Activated CD4-positive, alpha-beta T cell treated with anti-CD3 and anti-CD28 coated beads for 48 hours (primary cell): Measurements from ENCODE around the gene LHX5.
A peak's percentile ranks its signal among the peaks of the same experiment; 100 is the strongest.
"Not testable (repeated sequence)": the region's sequence is repeated elsewhere in the genome, so short reads cannot be mapped to it uniquely, and the experiment has no call there.

Experiments
- DNase-seq: peaks from one replicate; pipeline ENCODE4 v3.0.0-alpha.2; 2020

LHX5 gene

DNA sequence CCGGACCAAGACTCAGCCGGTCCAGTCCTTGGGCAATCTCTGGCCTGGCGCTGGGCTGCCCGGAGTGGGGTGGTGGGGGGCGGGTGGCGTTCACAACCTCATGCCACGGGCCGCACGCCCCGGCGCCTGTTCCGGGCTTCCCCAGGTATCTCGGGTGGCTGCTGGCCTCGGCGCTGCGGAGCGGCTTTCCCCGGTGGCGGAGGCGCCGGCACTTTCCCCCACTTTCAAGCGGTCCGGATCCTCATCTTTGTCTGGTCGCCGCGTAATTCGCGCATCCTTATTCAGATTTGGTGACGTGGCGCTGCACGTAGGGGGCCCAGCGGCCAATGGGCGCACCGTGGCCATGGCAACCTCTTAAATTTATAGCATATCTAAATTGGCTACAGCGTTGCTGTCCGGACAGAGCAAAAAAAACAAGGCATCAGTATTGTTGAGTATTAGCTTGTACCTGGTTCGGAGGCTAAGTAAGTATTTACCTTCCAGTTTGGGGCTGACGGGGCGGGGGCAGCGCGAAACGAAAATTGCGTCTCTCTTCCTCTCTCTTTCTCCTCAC lies at the start of gene LHX5:
Gene LHX5, minus strand, starts transcription at position 253 of the 553 bp plus-strand sequence. CDS start 373 bp downstream, outside the sequence.
- DNase-seq, result no peak

- DNase-seq, result no peak
Measured at GRCh38 chr12:113519464-113520307, 48.0 kb upstream of the LHX5 start.

- DNase-seq, result no peak
Measured at GRCh38 chr12:113515082-113515856, 43.6 kb upstream of the LHX5 start.

DNA sequence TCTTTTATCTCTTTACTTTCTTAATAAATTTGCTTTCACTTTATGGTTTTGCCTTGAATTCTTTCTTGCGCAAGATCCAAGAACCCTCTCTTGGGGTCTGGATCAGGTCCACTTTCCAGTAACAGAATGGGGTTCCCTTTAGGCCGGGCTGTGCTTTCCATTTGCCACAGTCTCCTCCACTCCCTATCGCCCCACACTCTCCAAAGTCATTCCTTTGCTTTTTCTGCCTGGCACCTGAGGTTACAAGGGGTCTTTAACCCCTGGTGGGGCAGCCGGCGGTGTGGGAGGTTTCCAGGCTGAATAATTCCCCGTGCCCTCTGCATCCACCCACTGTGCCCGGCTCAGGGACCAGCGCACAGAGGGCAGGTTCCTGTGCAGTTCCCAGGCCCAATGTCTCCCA lies 42.9 kb upstream of the LHX5 start:
- no peak for DNase-seq

DNA sequence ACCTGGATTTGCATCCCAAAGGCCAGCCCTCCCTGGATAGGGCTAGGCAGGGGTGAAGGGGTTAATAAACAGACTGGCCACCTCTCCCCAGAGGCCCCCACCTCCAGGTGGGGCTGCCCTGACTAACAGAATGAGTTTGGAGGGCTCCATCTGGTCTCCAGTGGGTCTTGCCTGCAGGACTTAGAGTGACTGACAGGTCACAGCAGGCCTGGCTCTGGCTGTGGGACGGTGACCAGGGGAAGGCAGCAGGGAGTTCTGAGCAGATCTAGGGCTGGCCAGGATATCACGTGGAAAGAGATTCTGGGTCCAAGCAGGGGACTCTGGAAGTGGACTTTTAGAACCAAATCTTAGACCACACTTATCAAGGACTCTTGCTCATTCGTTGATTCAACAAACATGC lies 40.9 kb upstream of the LHX5 start:
- DNase-seq, result no peak

- no peak for DNase-seq
Measured at GRCh38 chr12:113506867-113507266, 35.2 kb upstream of the LHX5 start.

- no peak for DNase-seq
Measured at GRCh38 chr12:113505941-113506340, 34.3 kb upstream of the LHX5 start.

DNA sequence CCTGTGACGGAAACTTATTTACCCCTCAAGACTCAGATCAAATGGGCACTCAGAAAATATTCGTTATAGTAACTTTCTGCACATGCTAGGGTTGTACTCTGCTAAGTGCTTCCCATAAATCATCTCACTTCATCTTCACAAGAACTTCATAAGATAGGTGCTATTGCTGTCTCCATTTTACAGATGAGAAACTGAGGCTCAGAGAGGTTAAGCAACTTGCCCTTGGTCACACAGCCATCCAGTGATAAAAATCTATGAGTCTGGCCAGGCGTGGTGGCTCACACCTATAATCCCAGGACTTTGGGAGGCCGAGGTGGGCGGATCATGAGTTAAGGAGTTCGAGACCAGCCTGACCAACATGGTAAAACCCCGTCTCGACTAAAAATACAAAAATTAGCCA lies 33.2 kb upstream of the LHX5 start:
- DNase-seq, result no peak

DNA sequence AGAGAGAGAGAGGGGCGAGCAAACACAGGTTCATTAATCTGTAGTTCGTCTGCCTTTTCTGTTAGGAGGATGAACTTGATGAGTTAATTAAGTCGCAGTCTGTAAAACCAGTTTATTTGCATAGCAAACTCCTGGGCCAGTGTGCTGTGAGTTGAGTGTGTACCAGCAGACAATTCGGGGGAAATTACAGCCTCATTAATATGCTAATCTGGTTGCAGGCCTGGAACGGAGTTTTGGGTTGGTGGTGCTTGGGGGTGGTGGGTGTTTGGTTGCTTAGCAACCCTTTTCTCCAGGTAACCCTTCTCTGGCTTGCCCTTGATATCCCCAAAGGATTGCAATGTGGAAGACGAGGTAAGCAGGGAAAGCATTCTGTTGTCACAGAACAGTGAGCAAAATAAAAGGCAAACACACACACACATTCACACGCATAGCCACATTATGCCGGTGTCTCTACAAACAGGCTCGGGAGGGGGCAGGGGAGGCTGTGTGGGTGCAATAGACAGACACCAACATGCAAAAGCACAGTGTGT lies 29.2 kb upstream of the LHX5 start:
- no peak for DNase-seq

DNA sequence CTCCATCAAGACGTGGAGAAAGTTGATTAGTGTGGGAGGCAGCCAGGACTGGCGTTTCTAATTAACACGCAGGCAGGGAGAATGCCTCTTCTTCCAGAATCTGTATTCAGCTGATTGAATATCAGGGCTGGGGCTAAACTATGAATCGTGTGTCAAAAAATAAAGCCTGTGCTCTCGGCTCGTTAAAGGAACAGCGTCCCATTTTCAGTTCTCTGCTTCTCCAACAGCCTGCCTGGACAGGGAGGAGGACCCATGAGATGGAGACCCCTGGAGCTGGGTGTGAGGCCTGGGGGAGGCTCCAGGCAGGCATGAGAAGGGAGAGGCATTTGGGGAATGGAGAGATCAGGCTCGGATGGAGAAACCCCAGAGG lies 28.6 kb upstream of the LHX5 start:
- DNase-seq, result no peak

DNA sequence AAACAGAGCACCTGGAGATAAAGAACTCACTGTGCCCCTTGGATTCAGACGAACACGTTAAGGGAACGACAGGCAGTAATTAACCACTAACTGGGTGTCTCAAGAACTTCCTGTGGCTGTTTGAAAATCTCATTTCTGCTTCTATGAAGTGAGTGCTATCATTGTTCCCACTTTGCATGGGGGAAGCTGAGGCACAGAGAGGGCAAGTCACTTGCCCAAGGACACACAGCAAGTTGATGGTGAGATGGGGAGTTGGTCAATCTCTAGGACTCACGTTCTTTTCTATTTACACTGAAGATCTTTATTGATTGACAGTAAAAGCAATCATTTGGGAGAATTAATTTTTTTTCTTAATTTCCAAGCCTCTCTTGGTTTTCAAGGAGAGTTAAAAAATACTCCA lies 26.8 kb upstream of the LHX5 start:
- DNase-seq, result no peak

- no peak for DNase-seq
Measured at GRCh38 chr12:113497693-113498092, 26.0 kb upstream of the LHX5 start.

DNA sequence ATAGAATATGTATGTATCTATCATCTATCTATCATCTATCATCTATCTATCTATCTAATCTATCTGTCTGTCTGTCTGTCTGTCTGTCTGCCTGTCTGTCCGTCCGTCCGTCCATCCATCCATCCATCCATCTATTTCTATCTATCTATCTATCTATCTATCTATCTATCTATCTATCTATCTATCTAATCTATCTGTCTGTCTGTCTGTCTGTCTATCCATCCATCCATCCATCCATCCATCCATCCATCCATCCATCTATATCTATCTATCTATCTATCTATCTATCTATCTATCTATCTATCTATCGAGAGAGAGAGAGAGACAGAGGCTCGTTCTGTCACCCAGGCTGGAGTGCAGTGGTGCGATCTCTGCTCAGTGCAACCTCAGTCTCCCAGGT lies 24.3 kb upstream of the LHX5 start:
- not testable (repeated sequence) for DNase-seq

DNA sequence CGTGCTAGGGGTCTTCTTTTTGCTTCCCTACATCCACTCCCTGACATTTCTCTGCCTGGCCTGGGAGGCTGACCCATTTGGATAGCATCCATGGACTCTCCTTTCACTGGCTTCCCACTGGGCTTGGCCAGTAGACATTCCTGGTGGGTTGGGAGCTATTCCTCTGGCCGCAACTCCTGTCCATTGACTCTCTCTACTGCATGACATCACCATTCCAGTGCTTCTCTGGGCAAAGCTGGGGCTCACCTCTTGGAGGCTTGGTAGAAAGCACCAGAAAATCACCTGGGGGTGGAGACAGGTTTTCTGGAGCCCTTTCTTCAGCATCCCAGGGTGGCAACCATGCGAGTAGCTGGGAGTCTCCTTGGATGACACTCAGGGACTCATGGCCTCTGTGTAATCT lies 16.7 kb upstream of the LHX5 start:
- DNase-seq, result no peak

DNA sequence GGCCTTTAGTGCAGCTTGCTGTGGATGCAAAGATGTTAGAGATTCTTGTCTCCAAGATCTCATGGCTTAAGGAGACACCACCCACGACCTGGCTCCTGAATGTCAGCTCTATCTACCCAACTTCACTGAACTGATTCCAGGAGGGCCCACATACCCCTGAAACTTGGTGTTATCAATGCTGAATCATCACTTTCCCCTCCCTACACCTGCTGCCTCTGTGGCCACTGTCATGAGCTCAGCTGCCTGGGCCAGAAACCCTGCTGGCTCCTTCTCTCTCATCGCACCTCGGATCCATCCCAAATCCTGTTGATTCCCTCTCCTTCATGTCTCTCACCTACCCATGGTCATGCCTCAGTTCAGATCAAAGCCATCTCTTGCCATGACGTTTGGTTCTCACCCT lies 15.1 kb upstream of the LHX5 start:
- DNase-seq, result no peak

DNA sequence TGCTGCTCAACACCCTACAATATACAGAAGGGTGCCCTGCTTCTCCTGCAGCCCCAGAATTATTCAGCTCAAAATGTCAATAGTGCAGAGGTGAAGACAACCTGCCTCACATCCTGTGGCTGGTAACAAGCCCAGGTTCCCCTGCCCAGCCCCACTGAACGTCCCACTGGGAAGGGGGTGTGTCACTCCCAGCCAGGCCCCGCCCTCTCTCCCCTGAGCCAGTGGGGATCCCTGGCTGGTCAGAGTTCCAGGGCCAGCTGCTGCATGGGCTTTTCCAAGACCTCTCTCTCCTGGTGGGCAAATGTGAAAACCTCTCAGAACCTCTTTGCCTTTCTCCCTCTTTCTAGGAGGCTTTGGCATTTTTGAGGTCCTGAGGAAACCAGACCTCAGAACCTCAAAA lies 13.7 kb upstream of the LHX5 start:
- no peak for DNase-seq

DNA sequence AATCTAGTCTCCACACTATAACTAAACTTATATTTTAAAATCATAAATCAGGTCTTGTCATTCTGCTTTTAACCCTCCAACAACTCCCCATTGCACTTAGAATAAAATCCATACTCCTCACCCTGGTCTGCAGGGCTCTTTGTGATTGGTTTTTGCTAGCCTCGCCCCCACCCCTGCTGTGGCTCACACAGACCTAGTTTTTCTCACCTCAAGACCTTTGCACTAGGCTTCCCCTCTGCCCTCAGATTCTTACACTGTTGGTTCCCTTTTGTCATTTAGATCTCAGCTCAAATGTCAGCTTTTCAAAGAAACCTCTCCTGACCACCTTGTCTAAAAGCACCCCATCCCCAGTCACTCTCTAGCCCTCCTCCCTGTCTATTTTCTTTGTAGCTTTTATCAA lies 10.7 kb upstream of the LHX5 start:
- DNase-seq, result no peak

GRCh38 chr12:113480336-113480971 lies 8.8 kb upstream of the LHX5 start:
- no peak for DNase-seq

- DNase-seq, result peak; percentile 59
Measured at GRCh38 chr12:113479590-113480335, 8.1 kb upstream of the LHX5 start.

DNA sequence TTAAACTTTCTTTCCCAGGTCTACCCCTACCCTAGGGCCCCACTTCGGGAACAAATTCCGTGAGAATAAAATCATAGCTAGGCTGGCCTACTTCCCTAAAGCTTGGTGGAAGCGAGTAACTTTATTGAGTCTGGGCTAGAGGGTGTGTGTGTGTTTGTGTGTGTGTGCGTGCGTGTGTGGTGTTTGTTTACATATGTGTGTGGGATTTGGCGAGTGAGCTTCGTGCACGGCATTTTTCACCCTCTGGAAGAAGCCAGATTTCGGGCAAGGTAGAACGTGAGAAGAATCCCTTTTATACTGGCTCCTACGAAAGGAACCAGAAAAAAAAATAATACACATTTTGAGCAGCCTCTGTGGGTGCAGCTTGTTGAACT lies 7.5 kb upstream of the LHX5 start:
- no peak for DNase-seq

DNA sequence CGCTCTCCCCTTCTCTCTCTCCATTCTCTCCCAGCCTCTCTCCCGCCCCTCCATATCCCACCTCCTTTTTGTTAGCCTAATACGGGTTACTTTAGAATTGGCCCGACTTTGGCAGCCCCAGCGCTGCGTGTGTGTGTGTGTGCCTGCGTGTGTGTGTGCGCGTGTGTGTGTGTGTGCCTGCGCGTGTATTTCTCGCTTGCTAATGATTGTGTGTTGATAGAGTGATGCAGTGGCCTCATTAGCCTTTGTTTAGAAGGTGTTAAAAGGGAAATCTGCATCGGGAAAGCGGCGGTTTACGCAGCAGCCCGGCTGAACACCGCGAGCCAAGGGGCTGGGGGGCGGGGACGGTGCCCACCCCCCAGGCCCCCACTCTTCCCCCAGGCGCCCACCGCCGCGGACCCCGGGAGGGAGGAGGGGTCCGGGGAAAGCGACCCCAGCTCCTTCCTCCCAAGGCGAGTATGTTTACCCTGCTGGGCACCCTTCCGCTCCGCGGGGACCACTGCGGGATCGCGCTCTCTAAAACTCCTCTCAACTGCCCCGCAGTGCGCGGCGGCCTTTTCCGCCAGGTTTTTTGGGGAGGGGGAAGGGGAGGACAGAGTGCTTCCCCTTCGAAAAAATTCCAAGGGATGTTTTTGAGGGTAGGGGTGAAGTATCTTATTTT lies 6.8 kb upstream of the LHX5 start:
- no peak for DNase-seq

- no peak for DNase-seq
Measured at GRCh38 chr12:113477842-113478215, 6.2 kb upstream of the LHX5 start.
